ENCODE results near the gene TMEM44.

The TMEM44 gene

DNA sequence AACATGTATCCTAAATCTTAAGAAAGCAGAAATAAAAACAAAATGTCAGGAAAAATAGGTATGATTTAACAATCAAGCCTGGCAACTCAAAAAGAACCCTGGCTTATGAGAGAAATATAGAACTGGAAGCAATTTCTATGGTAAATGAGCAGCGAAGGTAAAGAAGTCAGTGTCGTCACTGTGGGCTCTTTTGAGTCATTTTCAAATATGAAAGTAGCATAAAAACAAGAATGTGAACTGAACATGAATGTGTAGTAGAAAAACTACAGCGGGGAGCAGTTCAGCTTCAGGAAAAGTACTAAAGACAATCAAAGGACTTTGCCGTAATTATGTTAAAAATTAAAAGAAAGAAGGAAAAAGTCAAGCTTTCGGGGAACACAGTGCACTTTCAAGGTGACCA, 21.2 kb upstream of the TMEM44 start:
- Histone ChIP-seq H3K4me3 (ENCODE audit: insufficient read depth, low read length, poor library complexity, severe bottlenecking) (no peak overlapping the region), H3K9ac (ENCODE audit: low read length) (no peak overlapping the region), H3K79me2 (ENCODE audit: insufficient read depth, low read length) (no peaks in the 10 kb centered on the region), H3K27me3 (ENCODE audit: low read length) (no peaks in the 10 kb centered on the region), H3K36me3 (ENCODE audit: low read length) (peaks cover 25% of the 10 kb centered on the region), H3K9me3 (ENCODE audit: insufficient read depth, low read length) (no peaks in the 10 kb centered on the region), H3K9me2 (replicated peaks; ENCODE audit: insufficient read depth, low read length) (no peaks in the 10 kb centered on the region), H3K4me2 (ENCODE audit: low read depth, low read length, poor library complexity, severe bottlenecking) (no peak overlapping the region), H2AFZ (ENCODE audit: low read depth, low read length, severe bottlenecking) (no peak overlapping the region), H3K27ac (ENCODE audit: low read depth, low read length) (no peak overlapping the region), H4K20me1 (ENCODE audit: low read depth, low read length) (no peaks in the 10 kb centered on the region), H3F3A (ENCODE audit: insufficient read depth) (no peaks in the 10 kb centered on the region)
- TF ChIP-seq, protein P1, sequence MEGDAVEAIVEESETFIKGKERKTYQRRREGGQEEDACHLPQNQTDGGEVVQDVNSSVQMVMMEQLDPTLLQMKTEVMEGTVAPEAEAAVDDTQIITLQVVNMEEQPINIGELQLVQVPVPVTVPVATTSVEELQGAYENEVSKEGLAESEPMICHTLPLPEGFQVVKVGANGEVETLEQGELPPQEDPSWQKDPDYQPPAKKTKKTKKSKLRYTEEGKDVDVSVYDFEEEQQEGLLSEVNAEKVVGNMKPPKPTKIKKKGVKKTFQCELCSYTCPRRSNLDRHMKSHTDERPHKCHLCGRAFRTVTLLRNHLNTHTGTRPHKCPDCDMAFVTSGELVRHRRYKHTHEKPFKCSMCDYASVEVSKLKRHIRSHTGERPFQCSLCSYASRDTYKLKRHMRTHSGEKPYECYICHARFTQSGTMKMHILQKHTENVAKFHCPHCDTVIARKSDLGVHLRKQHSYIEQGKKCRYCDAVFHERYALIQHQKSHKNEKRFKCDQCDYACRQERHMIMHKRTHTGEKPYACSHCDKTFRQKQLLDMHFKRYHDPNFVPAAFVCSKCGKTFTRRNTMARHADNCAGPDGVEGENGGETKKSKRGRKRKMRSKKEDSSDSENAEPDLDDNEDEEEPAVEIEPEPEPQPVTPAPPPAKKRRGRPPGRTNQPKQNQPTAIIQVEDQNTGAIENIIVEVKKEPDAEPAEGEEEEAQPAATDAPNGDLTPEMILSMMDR (IDR thresholded peaks at IDR 0.05; ENCODE audit: insufficient read depth, low read length, poor library complexity, severe bottlenecking) = no peak
- no peak for TF ChIP-seq EZH2phosphoT487 (conservative IDR thresholded peaks at IDR 0.05; ENCODE audit: low read length)

DNA sequence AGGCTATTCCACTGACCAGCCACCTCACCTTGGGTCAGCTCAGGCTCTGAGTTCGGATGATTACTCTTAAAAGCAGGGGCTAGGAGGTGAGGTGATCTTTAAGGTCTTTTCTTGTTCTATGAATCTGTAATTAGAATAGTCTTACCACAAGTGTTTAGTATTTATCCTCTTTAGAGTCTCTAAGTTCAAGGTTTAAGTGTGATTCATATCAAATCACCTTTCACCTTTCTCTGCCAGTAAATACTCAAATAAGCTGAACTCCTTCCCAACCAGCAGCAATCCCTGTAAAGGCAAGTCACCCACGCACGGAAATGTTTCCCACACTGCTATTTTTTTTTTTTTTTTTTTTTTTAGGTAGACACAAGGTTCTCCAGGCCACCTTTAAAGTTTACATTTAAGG, 14.5 kb upstream of the TMEM44 start:
- Histone ChIP-seq H3K4me2 (ENCODE audit: low read depth, low read length, poor library complexity, severe bottlenecking) (no peak overlapping the region), H3K9me2 (replicated peaks; ENCODE audit: insufficient read depth, low read length) (no peaks in the 10 kb centered on the region), H3K27ac (ENCODE audit: low read depth, low read length) (no peak overlapping the region), H3K27me3 (ENCODE audit: low read length) (no peaks in the 10 kb centered on the region), H4K20me1 (ENCODE audit: low read depth, low read length) (no peaks in the 10 kb centered on the region), H3F3A (ENCODE audit: insufficient read depth) (no peaks in the 10 kb centered on the region), H3K4me3 (ENCODE audit: insufficient read depth, low read length, poor library complexity, severe bottlenecking) (no peak overlapping the region), H3K79me2 (ENCODE audit: insufficient read depth, low read length) (no peaks in the 10 kb centered on the region), H3K9me3 (ENCODE audit: insufficient read depth, low read length) (no peaks in the 10 kb centered on the region), H3K9ac (ENCODE audit: low read length) (no peak overlapping the region), H3K36me3 (ENCODE audit: low read length) (peaks cover 32% of the 10 kb centered on the region; the same call in 1 of the 2 replicates), H2AFZ (ENCODE audit: low read depth, low read length, severe bottlenecking) (no peak overlapping the region)
- TF ChIP-seq, protein P1 (IDR thresholded peaks at IDR 0.05; ENCODE audit: insufficient read depth, low read length, poor library complexity, severe bottlenecking) = no peak
- TF ChIP-seq EZH2phosphoT487 (conservative IDR thresholded peaks at IDR 0.05; ENCODE audit: low read length) = no peak

DNA sequence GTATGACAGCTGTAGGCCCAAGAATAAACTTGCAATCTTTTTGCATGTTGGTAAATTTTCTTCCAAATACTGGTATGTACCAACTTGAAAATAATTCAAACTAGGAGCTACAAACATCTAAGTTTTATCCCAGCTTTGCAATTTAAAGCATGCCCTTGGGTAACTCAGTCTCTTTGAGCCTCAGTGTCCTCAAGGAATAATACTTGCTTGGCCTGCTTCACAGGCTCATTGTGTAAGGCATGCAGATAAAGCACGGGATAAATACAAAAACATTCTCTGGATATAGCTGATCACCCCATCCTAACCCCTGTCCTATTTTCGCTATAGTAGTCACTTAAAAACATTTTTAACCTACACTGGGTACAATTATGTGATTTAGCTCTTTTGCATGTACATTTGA, 9.6 kb upstream of the TMEM44 start:
- H3K27ac ChIP-seq (ENCODE audit: low read depth, low read length) = no peak overlapping the region
- H3K4me3 ChIP-seq (ENCODE audit: insufficient read depth, low read length, poor library complexity, severe bottlenecking) = no peak overlapping the region
- H2AFZ ChIP-seq (ENCODE audit: low read depth, low read length, severe bottlenecking) = no peak overlapping the region
- H3K36me3 ChIP-seq (ENCODE audit: low read length) = peaks cover 18% of the 10 kb centered on the region; the same call in 1 of the 2 replicates
- TF ChIP-seq, protein P1 (IDR thresholded peaks at IDR 0.05; ENCODE audit: insufficient read depth, low read length, poor library complexity, severe bottlenecking) = no peak
- no peak for TF ChIP-seq EZH2phosphoT487 (conservative IDR thresholded peaks at IDR 0.05; ENCODE audit: low read length)
- H3F3A ChIP-seq (ENCODE audit: insufficient read depth) = no peaks in the 10 kb centered on the region
- no peaks in the 10 kb centered on the region for H3K27me3 ChIP-seq (ENCODE audit: low read length)
- no peaks in the 10 kb centered on the region for H3K79me2 ChIP-seq (ENCODE audit: insufficient read depth, low read length)
- no peaks in the 10 kb centered on the region for H3K9me3 ChIP-seq (ENCODE audit: insufficient read depth, low read length)
- no peaks in the 10 kb centered on the region for H4K20me1 ChIP-seq (ENCODE audit: low read depth, low read length)
- H3K4me2 ChIP-seq (ENCODE audit: low read depth, low read length, poor library complexity, severe bottlenecking) = no peak overlapping the region
- H3K9ac ChIP-seq (ENCODE audit: low read length) = no peak overlapping the region
- no peaks in the 10 kb centered on the region for H3K9me2 ChIP-seq (replicated peaks; ENCODE audit: insufficient read depth, low read length)
